Measurements from ENCODE around the gene NID2. TPM values are rescaled to one million over a fixed set of nuclear protein-coding genes. Genes with fewer than 3 reads are reported as not detected.

Gene NID2
- total RNA-seq, 1 donor from 2014 or later: 42.4 TPM

GRCh38 chr14:52079239-52079959, 10.5 kb upstream of the NID2 start:
- DNase-seq (ENCODE audit: low spot score): no peak

- DNase-seq (ENCODE audit: low spot score): no peak
These were observed 9.9 kb upstream of the NID2 start for GRCh38 chr14:52078721-52079120.

- DNase-seq (ENCODE audit: low spot score): no peak
These were observed 9.3 kb upstream of the NID2 start for GRCh38 chr14:52078095-52078531.

- no peak for DNase-seq (ENCODE audit: low spot score)
These were observed 8.6 kb upstream of the NID2 start for GRCh38 chr14:52077256-52077979.

GRCh38 chr14:52076334-52076733, 7.5 kb upstream of the NID2 start:
- DNase-seq (ENCODE audit: low spot score): no peak

- DNase-seq (ENCODE audit: low spot score): no peak
These were observed 6.5 kb upstream of the NID2 start for GRCh38 chr14:52075371-52075770.

GRCh38 chr14:52073251-52073650, 4.4 kb upstream of the NID2 start:
- no peak for DNase-seq (ENCODE audit: low spot score)

- DNase-seq (ENCODE audit: low spot score): no peak
These were observed 3.5 kb upstream of the NID2 start for GRCh38 chr14:52072266-52072780.

- DNase-seq (ENCODE audit: low spot score): no peak
These were observed 2.8 kb upstream of the NID2 start for GRCh38 chr14:52071675-52072074.

GRCh38 chr14:52070051-52070431, 1.2 kb upstream of the NID2 start:
- no peak for DNase-seq (ENCODE audit: low spot score)

- peak; percentile 57 for DNase-seq (ENCODE audit: low spot score)
These were observed 620 bp upstream of the NID2 start for GRCh38 chr14:52069307-52070050.

GRCh38 chr14:52067873-52068614, 815 bp downstream of the NID2 start:
- peak; percentile 46 for DNase-seq (ENCODE audit: low spot score)

- DNase-seq (ENCODE audit: low spot score): no peak
These were observed 4.7 kb downstream of the NID2 start for GRCh38 chr14:52064174-52064573.

- peak; percentile 91 for DNase-seq (ENCODE audit: low spot score)
These were observed 5.8 kb downstream of the NID2 start for GRCh38 chr14:52063052-52063462.

GRCh38 chr14:52061890-52062289, 7.0 kb downstream of the NID2 start:
- DNase-seq (ENCODE audit: low spot score): no peak

GRCh38 chr14:52061390-52061789, 7.5 kb downstream of the NID2 start:
- peak; percentile 69 for DNase-seq (ENCODE audit: low spot score)

- DNase-seq (ENCODE audit: low spot score): peak; percentile 82
These were observed 8.8 kb downstream of the NID2 start for GRCh38 chr14:52060080-52060479.

- DNase-seq (ENCODE audit: low spot score): no peak
These were observed 9.2 kb downstream of the NID2 start for GRCh38 chr14:52059649-52060048.

- peak; percentile 57 for DNase-seq (ENCODE audit: low spot score)
These were observed 10.5 kb downstream of the NID2 start for GRCh38 chr14:52058341-52058740.

GRCh38 chr14:52055167-52055566, 13.7 kb downstream of the NID2 start:
- DNase-seq (ENCODE audit: low spot score): no peak

- DNase-seq (ENCODE audit: low spot score): no peak
These were observed 14.2 kb downstream of the NID2 start for GRCh38 chr14:52054678-52055077.
